Measurements from ENCODE around the gene CEP76. TPM values are rescaled to one million over a fixed set of nuclear protein-coding genes. Genes with fewer than 3 reads are reported as not detected.

CEP76 gene
- 9.4 and 12.0 TPM in 2 replicates for total RNA-seq

GRCh38 chr18:12702221-12703095, at the start of gene CEP76, which contains the start of gene PSMG2:
CEP76 (minus strand) TSS chr18:12702723; CDS start chr18:12702548, 175 bp downstream.
PSMG2 (plus strand) TSS chr18:12703042; CDS start chr18:12703108, 66 bp downstream.

GRCh38 chr18:12657684-12658425, 44.7 kb downstream of the CEP76 start, which contains the start of gene SPIRE1:
SPIRE1 (minus strand) TSS chr18:12658107; CDS start chr18:12657866, 241 bp downstream.

Other genes starting within 250 kb of the CEP76 start
- 15.8 and 24.6 TPM in 2 replicates for gene SPIRE1, start 44.6 kb downstream of the CEP76 start, total RNA-seq
- gene PSMG2, start 319 bp upstream of the CEP76 start, total RNA-seq = 65.2 and 87.3 TPM in 2 replicates
- 32.1 and 33.1 TPM in 2 replicates for gene PTPN2, start 181.5 kb upstream of the CEP76 start, total RNA-seq
- 28.7 and 41.1 TPM in 2 replicates for gene SEH1L, start 245.3 kb upstream of the CEP76 start, total RNA-seq

Measured in smooth muscle cell of bladder (primary cell).